ENCODE results near the gene TTC39A. TPM values are rescaled to one million over a fixed set of nuclear protein-coding genes. Genes with fewer than 3 reads are reported as not detected.

The TTC39A gene
- total and polyA plus RNA-seq, 11 donors = 8.4 to 29.2 (median 23.2) TPM

DNA sequence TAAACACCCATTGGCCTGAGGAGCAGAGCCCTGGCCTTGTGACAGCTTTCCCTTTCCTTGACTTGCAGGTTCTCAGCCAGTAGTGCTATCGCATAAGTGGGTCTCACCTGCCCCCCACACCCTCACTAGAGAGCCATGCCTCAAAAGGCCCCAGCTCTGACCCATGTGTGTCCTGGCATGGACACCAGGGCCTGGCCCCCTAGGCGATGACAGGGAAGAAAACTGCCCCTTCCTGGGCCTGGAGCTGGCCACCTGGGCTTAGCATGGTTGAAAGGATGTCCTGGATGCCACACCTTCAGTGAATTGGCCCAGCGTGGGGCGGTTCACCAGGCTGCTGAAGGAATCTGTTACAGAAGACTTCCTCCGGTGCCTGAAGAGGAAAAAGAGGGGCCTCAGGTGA lies 18.5 kb downstream of the TTC39A start:
- intact Hi-C loops (cut with DNase I) = no loop called here
- Histone ChIP-seq H3K27me3 (no peaks in the 10 kb centered on the region), H3K4me1 (peaks cover 0 to 13% (median 0%) of the 10 kb centered on the region in 12 donors), H3K27ac (no peak overlapping the region), H3K4me3 (no peak overlapping the region), H3K9me3 (no peaks in the 10 kb centered on the region), H3K36me3 (peaks cover 0 to 2% (median 0%) of the 10 kb centered on the region in 9 donors)
- WGBS, 4 donors = 93 to 95% (median 94%) methylated on average over 4 to 5 of the region's 5 CpGs
- ATAC-seq = no peak
- no peak for TF ChIP-seq POLR2A (IDR thresholded peaks at IDR 0.05)
- TF ChIP-seq, protein P1, sequence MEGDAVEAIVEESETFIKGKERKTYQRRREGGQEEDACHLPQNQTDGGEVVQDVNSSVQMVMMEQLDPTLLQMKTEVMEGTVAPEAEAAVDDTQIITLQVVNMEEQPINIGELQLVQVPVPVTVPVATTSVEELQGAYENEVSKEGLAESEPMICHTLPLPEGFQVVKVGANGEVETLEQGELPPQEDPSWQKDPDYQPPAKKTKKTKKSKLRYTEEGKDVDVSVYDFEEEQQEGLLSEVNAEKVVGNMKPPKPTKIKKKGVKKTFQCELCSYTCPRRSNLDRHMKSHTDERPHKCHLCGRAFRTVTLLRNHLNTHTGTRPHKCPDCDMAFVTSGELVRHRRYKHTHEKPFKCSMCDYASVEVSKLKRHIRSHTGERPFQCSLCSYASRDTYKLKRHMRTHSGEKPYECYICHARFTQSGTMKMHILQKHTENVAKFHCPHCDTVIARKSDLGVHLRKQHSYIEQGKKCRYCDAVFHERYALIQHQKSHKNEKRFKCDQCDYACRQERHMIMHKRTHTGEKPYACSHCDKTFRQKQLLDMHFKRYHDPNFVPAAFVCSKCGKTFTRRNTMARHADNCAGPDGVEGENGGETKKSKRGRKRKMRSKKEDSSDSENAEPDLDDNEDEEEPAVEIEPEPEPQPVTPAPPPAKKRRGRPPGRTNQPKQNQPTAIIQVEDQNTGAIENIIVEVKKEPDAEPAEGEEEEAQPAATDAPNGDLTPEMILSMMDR (IDR thresholded peaks at IDR 0.05) = no peak
- DNase-seq = peak in 1 of 5 donors; percentile 48

DNA sequence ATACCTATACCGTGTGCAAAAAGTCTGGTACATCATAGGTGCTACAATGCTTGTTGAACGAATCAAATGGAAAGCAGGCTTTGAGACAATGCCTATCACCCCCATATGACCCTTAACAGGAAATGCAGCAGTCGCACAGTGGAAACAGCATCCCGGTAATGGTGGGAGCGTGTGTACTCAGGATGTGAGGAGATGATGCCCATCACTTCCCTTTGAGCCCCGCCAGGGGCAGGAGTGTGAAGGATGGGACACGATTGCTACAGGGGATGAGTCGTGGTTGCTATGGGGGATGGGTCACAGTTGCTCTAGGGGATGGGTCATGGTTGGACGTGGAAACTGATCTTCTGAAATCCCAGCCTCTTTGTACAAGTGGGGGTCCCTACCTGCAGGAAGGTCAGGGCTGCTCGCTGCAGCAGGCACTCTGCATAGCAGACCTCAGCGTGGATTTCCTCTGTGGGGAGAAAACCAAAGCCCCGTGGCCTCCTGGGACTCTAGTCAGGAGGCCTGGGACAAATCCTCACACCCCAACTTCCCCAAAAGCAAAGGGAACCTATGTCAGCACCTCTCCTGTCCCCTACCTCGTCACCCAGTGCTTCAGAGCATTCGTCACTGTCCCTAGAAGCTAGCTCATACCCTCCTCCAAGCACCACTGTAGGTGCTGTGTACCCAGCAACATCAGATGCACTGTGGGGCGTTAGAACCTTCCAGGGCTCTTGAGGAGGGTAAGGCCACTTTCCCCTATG lies 19.3 kb downstream of the TTC39A start:
- Histone ChIP-seq H3K4me1 (peaks cover 0 to 13% (median 0%) of the 10 kb centered on the region in 12 donors), H3K9me3 (no peaks in the 10 kb centered on the region), H3K27ac (no peak overlapping the region), H3K4me3 (no peak overlapping the region), H3K36me3 (peaks cover 0 to 2% (median 0%) of the 10 kb centered on the region in 9 donors), H3K27me3 (no peaks in the 10 kb centered on the region)
- peak in 1 of 5 donors; percentile 7 for DNase-seq
- 60 to 71% (median 70%) methylated on average over 13 to 15 of the region's 15 CpGs for WGBS, 4 donors
- ATAC-seq = no peak
- TF ChIP-seq, protein P1 (IDR thresholded peaks at IDR 0.05) = no peak
- TF ChIP-seq POLR2A (IDR thresholded peaks at IDR 0.05) = no peak
- intact Hi-C loops (cut with DNase I) = no loop called here

DNA sequence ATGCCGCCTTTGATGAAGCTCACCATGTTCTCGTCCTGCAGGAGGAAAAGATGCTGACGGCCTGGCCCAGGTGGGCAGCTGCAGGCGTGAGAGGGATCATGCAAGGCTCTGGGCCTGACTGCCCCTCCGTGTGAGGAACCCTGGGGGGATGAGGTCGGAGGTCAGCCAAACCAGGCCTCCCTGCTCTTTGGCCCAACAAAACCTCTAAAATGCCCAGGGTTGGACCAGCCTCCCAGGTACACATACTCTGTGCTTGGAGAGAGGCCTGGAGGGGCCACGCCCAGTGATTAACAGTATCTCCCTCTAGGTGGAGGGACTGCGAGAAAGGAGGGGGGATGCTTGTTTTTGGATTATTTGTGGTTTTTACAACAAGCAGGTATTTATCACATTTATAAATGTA lies 21.1 kb downstream of the TTC39A start:
- intact Hi-C loops (cut with DNase I) = no loop called here
- DNase-seq (peak in 1 of 5 donors; percentile 20), ATAC-seq (no peak)
- Histone ChIP-seq H3K36me3 (peaks cover 0 to 2% (median 0%) of the 10 kb centered on the region in 9 donors), H3K27me3 (no peaks in the 10 kb centered on the region), H3K4me3 (no peak overlapping the region), H3K9me3 (no peaks in the 10 kb centered on the region), H3K4me1 (peaks cover 0 to 10% (median 0%) of the 10 kb centered on the region in 12 donors), H3K27ac (no peak overlapping the region)
- no peak for TF ChIP-seq POLR2A (IDR thresholded peaks at IDR 0.05)
- TF ChIP-seq, protein P1 (IDR thresholded peaks at IDR 0.05) = no peak
- 90 to 93% (median 92%) methylated on average over 6 to 8 of the region's 8 CpGs for WGBS, 4 donors

DNA sequence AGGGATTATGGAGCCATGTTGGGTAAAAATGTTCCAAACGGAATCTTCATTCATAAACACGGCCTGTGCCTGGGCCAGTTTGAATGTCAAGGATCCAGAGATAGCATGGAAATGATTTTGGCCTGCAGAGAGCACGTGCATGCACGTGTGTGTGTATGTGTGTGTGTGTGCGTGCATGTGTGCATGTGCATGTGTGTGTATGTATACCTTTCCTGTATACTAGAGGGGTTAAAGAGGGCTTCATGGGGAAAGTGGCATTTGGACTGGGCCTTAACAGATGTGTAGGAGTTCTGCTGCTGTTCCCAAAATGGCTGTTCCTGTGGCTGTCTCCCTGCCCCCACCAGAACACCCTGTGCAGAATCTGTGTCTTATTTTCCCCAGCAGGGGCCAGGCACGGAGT lies 21.7 kb downstream of the TTC39A start:
- Histone ChIP-seq H3K36me3 (peaks cover 0 to 2% (median 0%) of the 10 kb centered on the region in 9 donors), H3K27ac (no peak overlapping the region), H3K9me3 (no peaks in the 10 kb centered on the region), H3K4me3 (no peak overlapping the region), H3K27me3 (no peaks in the 10 kb centered on the region), H3K4me1 (peaks cover 0 to 10% (median 0%) of the 10 kb centered on the region in 12 donors)
- TF ChIP-seq, protein P1 (IDR thresholded peaks at IDR 0.05) = no peak
- TF ChIP-seq POLR2A (IDR thresholded peaks at IDR 0.05) = no peak
- ATAC-seq (no peak), DNase-seq (peak in 1 of 5 donors; percentile 11)
- WGBS, 4 donors = 89 to 96% (median 91%) methylated on average over 6 of the region's 6 CpGs
- intact Hi-C loops (cut with DNase I) = no loop called here
